ENCODE results near the gene KLHL8. TPM values are rescaled to one million over a fixed set of nuclear protein-coding genes. Genes with fewer than 3 reads are reported as not detected.

Gene KLHL8
- total and polyA plus RNA-seq, 3 donors from 2014 or later: 9.5 to 10.4 (median 10.3) TPM

DNA sequence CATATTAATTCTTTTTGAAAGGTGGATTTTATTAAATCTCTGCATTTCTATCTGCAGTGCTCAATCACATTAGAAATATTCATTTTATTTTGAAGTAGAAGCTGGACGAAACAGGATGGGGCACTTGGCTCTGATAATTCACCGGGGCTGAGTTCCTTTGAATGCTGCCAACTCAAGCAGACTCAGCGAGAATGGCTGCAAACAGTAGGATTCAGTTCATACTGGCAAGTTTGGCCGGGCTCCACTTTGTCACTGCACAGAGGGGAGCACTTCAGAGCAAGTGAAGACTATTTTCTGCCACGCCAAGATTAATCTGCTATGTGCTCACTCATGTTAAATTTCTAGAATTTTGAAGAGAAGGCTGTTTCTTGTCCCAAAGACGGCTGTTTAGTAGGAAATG is 30.7 kb upstream of the KLHL8 start:
- Histone ChIP-seq H3K27me3 (no peaks in the 10 kb centered on the region), H3K9me3 (no peaks in the 10 kb centered on the region), H3K4me1 (no peaks in the 10 kb centered on the region), H3K36me3 (ENCODE audit: low read depth, missing control alignments) (no peaks in the 10 kb centered on the region), H3K27ac (no peak overlapping the region), H3K4me3 (no peak overlapping the region)
- no peak for TF ChIP-seq POLR2A (IDR thresholded peaks at IDR 0.05)
- TF ChIP-seq, protein P1, sequence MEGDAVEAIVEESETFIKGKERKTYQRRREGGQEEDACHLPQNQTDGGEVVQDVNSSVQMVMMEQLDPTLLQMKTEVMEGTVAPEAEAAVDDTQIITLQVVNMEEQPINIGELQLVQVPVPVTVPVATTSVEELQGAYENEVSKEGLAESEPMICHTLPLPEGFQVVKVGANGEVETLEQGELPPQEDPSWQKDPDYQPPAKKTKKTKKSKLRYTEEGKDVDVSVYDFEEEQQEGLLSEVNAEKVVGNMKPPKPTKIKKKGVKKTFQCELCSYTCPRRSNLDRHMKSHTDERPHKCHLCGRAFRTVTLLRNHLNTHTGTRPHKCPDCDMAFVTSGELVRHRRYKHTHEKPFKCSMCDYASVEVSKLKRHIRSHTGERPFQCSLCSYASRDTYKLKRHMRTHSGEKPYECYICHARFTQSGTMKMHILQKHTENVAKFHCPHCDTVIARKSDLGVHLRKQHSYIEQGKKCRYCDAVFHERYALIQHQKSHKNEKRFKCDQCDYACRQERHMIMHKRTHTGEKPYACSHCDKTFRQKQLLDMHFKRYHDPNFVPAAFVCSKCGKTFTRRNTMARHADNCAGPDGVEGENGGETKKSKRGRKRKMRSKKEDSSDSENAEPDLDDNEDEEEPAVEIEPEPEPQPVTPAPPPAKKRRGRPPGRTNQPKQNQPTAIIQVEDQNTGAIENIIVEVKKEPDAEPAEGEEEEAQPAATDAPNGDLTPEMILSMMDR (IDR thresholded peaks at IDR 0.05): no peak
- no peak for DNase-seq
- intact Hi-C loops (cut with DNase I; ENCODE audit: low total_unique reads): no loop called here
- WGBS, 2 donors: 64 to 65% methylated on average over 6 of the region's 6 CpGs

DNA sequence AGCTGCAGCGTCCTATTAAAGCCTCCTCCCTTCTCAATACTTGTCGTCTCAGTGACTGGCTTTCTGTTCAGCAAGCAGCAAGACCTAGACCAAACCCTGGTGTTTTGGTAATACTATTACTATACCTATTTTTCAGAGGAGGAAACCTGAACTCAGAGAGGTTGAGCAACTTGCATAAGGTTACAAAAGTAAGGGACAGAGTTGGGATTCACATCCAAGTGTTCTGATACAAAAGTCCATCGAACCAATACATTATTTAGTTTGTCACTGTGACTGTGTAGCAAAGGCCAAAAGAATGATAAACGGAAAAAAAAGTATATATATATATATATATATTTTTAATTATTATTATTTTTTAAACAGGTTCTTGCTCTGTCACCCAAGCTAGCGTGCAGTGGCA is 29.9 kb upstream of the KLHL8 start:
- H3K4me3 ChIP-seq: no peak overlapping the region
- 88 to 94% methylated on average over 5 of the region's 5 CpGs for WGBS, 2 donors
- H3K27ac ChIP-seq: no peak overlapping the region
- DNase-seq: no peak
- no peaks in the 10 kb centered on the region for H3K9me3 ChIP-seq
- no peaks in the 10 kb centered on the region for H3K4me1 ChIP-seq
- intact Hi-C loops (cut with DNase I; ENCODE audit: low total_unique reads): no loop called here
- TF ChIP-seq, protein P1 (IDR thresholded peaks at IDR 0.05): no peak
- no peak for TF ChIP-seq POLR2A (IDR thresholded peaks at IDR 0.05)
- H3K27me3 ChIP-seq: no peaks in the 10 kb centered on the region
- H3K36me3 ChIP-seq (ENCODE audit: low read depth, missing control alignments): no peaks in the 10 kb centered on the region

DNA sequence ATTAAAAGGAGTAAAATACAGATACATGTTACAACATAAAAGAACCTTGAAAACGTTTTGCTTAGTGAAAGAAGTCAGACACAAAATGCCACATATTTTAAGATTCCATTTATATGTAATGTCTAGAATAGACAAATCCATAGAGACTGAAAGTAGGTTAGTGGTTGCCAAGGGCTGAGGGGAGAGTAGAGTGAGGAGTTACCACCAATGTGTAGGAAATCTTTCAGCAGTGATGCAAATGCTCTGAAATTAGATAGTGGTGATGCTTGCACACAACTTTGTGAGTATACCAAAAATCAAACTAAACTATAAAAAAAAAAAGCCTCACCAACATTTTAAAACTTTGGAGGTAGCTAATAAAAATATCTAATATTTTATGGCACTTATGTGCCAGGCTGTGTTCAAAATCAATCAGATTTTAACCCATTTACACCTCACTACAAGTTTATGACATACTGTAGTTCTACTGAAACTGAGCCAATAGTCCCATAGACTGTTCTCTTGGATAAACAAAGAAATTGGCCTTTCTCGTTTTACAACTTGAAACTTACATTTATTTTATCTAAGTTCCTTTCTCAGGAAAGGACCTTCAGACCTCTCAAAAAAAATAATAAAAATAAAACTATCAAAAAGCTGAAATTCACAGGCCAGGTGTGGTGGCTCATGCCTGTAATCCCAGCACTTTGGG is 29.1 kb upstream of the KLHL8 start:
- DNase-seq: no peak
- H3K9me3 ChIP-seq: no peaks in the 10 kb centered on the region
- no peaks in the 10 kb centered on the region for H3K4me1 ChIP-seq
- H3K27me3 ChIP-seq: no peaks in the 10 kb centered on the region
- no peaks in the 10 kb centered on the region for H3K36me3 ChIP-seq (ENCODE audit: low read depth, missing control alignments)
- intact Hi-C loops (cut with DNase I; ENCODE audit: low total_unique reads): no loop called here
- no peak overlapping the region for H3K4me3 ChIP-seq
- TF ChIP-seq, protein P1 (IDR thresholded peaks at IDR 0.05): no peak
- no peak for TF ChIP-seq POLR2A (IDR thresholded peaks at IDR 0.05)
- H3K27ac ChIP-seq: no peak overlapping the region
- 45 to 50% methylated on average over 2 of the region's 2 CpGs for WGBS, 2 donors

DNA sequence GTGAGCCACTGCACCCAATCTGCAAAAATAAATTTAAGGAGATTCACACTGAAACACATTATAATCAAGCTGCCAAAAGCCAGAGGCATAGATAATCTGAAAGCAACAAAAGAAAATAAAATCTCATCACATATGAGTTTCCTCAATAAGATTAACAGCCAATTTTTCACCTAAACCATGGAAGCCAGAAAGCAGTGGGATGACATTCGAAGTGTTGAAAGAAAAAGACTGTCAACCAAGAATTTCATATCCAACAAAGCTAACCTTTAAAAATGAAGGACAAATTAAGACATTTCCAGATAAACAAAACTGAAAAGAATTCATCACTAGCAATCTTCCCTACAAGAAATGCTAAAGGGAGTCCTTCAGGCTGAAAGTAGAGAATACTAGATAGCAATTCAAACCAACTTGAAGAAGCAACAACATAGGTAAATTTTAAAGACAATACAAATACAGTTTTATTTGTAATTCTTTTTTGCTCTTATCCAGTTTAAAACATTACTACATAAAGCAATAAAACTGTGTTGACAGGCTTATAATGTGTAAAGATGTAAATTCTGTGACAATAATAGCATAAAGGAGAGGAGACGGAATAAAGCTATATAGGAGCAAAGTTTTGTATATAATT is 23.1 kb upstream of the KLHL8 start:
- Histone ChIP-seq H3K27ac (no peak overlapping the region), H3K4me1 (no peaks in the 10 kb centered on the region), H3K36me3 (ENCODE audit: low read depth, missing control alignments) (no peaks in the 10 kb centered on the region), H3K27me3 (no peaks in the 10 kb centered on the region), H3K9me3 (no peaks in the 10 kb centered on the region), H3K4me3 (no peak overlapping the region)
- DNase-seq: no peak
- WGBS, 2 donors: 93 to 98% methylated on average over 2 of the region's 2 CpGs
- intact Hi-C loops (cut with DNase I; ENCODE audit: low total_unique reads): no loop called here
- TF ChIP-seq, protein P1 (IDR thresholded peaks at IDR 0.05): no peak
- no peak for TF ChIP-seq POLR2A (IDR thresholded peaks at IDR 0.05)

DNA sequence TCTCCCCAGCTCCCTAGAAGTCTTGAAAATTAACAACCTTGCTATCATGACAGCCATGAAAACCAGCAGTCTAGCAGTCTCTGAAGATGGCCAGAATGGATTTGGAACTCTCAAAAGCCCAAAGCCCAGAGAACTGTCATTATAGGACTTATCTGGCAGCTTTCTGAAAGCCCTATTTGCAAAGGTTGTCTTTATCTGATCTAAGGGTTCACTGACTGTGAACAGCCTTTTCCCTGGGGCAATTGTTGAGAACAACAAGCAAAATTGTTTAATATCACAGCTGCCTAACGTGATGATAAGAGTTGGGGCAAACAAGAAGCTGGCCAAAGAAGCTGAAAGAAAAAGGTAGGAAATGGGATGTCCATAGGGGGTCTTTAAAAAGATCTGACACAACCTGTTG is 20.9 kb upstream of the KLHL8 start:
- WGBS, 2 donors: 61 to 67% methylated on average over 1 of the region's 1 CpG
- intact Hi-C loops (cut with DNase I; ENCODE audit: low total_unique reads): no loop called here
- no peak overlapping the region for H3K27ac ChIP-seq
- H3K27me3 ChIP-seq: no peaks in the 10 kb centered on the region
- H3K36me3 ChIP-seq (ENCODE audit: low read depth, missing control alignments): no peaks in the 10 kb centered on the region
- no peak for DNase-seq
- TF ChIP-seq, protein P1 (IDR thresholded peaks at IDR 0.05): no peak
- no peak for TF ChIP-seq POLR2A (IDR thresholded peaks at IDR 0.05)
- no peaks in the 10 kb centered on the region for H3K9me3 ChIP-seq
- H3K4me1 ChIP-seq: no peaks in the 10 kb centered on the region
- H3K4me3 ChIP-seq: no peak overlapping the region
